ENCODE measurements around the gene RIMBP2.

DNA sequence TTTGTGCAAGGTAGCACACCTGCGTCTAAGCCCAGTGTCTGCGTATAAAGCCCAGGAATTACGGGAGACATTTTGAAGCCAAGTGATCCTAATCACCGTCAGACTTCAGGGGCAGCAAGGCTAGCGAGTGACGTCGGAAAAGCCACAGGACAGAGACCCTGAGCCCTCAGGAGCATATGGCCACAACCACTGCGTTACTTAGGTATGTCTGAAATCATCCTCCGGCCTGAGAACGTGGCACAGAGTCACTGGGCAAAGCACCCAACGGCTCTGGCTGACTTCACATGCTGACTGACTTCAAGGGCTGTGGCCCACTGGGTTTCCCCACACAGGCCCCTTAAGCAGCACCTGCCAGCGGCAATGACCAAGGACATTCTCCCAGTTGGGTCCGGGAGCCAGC lies 71.5 kb downstream of the RIMBP2 start:
- TF ChIP-seq, protein P1, sequence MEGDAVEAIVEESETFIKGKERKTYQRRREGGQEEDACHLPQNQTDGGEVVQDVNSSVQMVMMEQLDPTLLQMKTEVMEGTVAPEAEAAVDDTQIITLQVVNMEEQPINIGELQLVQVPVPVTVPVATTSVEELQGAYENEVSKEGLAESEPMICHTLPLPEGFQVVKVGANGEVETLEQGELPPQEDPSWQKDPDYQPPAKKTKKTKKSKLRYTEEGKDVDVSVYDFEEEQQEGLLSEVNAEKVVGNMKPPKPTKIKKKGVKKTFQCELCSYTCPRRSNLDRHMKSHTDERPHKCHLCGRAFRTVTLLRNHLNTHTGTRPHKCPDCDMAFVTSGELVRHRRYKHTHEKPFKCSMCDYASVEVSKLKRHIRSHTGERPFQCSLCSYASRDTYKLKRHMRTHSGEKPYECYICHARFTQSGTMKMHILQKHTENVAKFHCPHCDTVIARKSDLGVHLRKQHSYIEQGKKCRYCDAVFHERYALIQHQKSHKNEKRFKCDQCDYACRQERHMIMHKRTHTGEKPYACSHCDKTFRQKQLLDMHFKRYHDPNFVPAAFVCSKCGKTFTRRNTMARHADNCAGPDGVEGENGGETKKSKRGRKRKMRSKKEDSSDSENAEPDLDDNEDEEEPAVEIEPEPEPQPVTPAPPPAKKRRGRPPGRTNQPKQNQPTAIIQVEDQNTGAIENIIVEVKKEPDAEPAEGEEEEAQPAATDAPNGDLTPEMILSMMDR (conservative IDR thresholded peaks at IDR 0.05 in 1 of 2, IDR thresholded peaks at IDR 0.05 in 1 of 2; ENCODE audit: extremely low read depth in 1 of 2, insufficient read depth in 1 of 2, low read depth in 1 of 2, low read length in 2 of 2) = no peak
- no peak for TF ChIP-seq EZH2 (IDR thresholded peaks at IDR 0.05; ENCODE audit: borderline replicate concordance, low read length)
